SU-DHL-6 (cell line): ENCODE results near the gene SLC7A9.

Source experiments
- H2AFZ ChIP-seq: fragments of 200-600 bp; sonication (generic); 2 replicates; pipeline ENCODE4 v1.6.1; 2014; ENCODE audit warnings: low read depth, mild to moderate bottlenecking, moderate library complexity, mixed read lengths, antibody characterized with exemption, low read length; ENCODE audit not compliant: severe bottlenecking
- H3F3A ChIP-seq: fragments of 200-600 bp; shearing (Covaris generic); 2 replicates; pipeline ENCODE4 v1.6.0; 2016; ENCODE audit warnings: antibody characterized with exemption, mild to moderate bottlenecking; ENCODE audit not compliant: insufficient read depth
- H3K27ac ChIP-seq: fragments of 200-600 bp; sonication (generic); 2 replicates; pipeline ENCODE4 v1.5.1; 2016; ENCODE audit warnings: low read depth, mild to moderate bottlenecking, low read length, moderate library complexity, mixed read lengths
- H3K27me3 ChIP-seq: fragments of 200-600 bp; sonication (generic), shearing (Covaris generic); 2 replicates; pipeline ENCODE4 v1.6.0; 2014; ENCODE audit warnings: mild to moderate bottlenecking, low read length
- H3K36me3 ChIP-seq: fragments of 200-600 bp; sonication (generic); 2 replicates; pipeline ENCODE4 v1.6.1; 2014; ENCODE audit warnings: mild to moderate bottlenecking, low read length, mixed read lengths
- H3K4me2 ChIP-seq: fragments of 300-600, 200-600 bp; shearing (Covaris generic), sonication (generic); 2 replicates; pipeline ENCODE4 v1.6.0; 2014; ENCODE audit warnings: low read length, low read depth, mild to moderate bottlenecking; ENCODE audit not compliant: poor library complexity, severe bottlenecking
- H3K4me3 ChIP-seq: fragments of 200-600 bp; sonication (generic); 2 replicates; pipeline ENCODE4 v1.5.1; 2014; ENCODE audit warnings: antibody characterized with exemption, low read length, mild to moderate bottlenecking, mixed read lengths; ENCODE audit not compliant: insufficient read depth, poor library complexity, severe bottlenecking
- H3K79me2 ChIP-seq: fragments of 200-600 bp; sonication (generic); 2 replicates; pipeline ENCODE4 v1.6.1; 2014; ENCODE audit warnings: mild to moderate bottlenecking, low read length, moderate library complexity; ENCODE audit not compliant: insufficient read depth
- H3K9ac ChIP-seq: fragments of 200-600 bp; sonication (generic); 2 replicates; pipeline ENCODE4 v1.7.0; 2014; ENCODE audit warnings: mild to moderate bottlenecking, low read length
- H3K9me2 ChIP-seq: fragments of 200-600 bp; sonication (generic); replicated peaks from 2 replicates; pipeline ENCODE4 v1.6.1; 2014; ENCODE audit warnings: low read length; ENCODE audit not compliant: insufficient read depth
- H3K9me3 ChIP-seq: fragments of 200-600 bp; sonication (generic); 2 replicates; pipeline ENCODE4 v1.6.1; 2014; ENCODE audit warnings: low read length, mixed read lengths; ENCODE audit not compliant: insufficient read depth
- H4K20me1 ChIP-seq: fragments of 200-600 bp; sonication (generic); 2 replicates; pipeline ENCODE4 v1.6.1; 2014; ENCODE audit warnings: low read depth, mild to moderate bottlenecking, antibody characterized with exemption, low read length, moderate library complexity, mixed read lengths
- EZH2phosphoT487 ChIP-seq: fragments of 200-600 bp; sonication (generic), shearing (Covaris generic); conservative IDR thresholded peaks from 2 replicates; pipeline ENCODE4 v1.6.1; 2018; ENCODE audit warnings: mild to moderate bottlenecking, antibody characterized with exemption, low read length, moderate library complexity, mixed read lengths
- TF ChIP-seq, protein P1 (sequence below): fragments of 200-600 bp; sonication (generic); IDR thresholded peaks from one replicate; pipeline ENCODE4 v1.5.1; 2017; ENCODE audit warnings: antibody characterized with exemption, mild to moderate bottlenecking, low read length, moderate library complexity; ENCODE audit not compliant: insufficient read depth, poor library complexity, severe bottlenecking

SLC7A9 gene

GRCh38 chr19:32916969-32917615 lies 47.5 kb upstream of the SLC7A9 start:
- no peak overlapping the region for H3K4me2 ChIP-seq
- no peak overlapping the region for H3K9ac ChIP-seq
- no peak overlapping the region for H2AFZ ChIP-seq
- H3K79me2 ChIP-seq, result no peaks in the 10 kb centered on the region
- no peak overlapping the region for H3K27ac ChIP-seq
- no peaks in the 10 kb centered on the region for H3K9me3 ChIP-seq
- H3F3A ChIP-seq, result no peaks in the 10 kb centered on the region
- no peaks in the 10 kb centered on the region for H3K36me3 ChIP-seq
- H4K20me1 ChIP-seq, result no peaks in the 10 kb centered on the region
- H3K27me3 ChIP-seq, result no peaks in the 10 kb centered on the region
- H3K4me3 ChIP-seq, result no peak overlapping the region
- TF ChIP-seq, protein P1, sequence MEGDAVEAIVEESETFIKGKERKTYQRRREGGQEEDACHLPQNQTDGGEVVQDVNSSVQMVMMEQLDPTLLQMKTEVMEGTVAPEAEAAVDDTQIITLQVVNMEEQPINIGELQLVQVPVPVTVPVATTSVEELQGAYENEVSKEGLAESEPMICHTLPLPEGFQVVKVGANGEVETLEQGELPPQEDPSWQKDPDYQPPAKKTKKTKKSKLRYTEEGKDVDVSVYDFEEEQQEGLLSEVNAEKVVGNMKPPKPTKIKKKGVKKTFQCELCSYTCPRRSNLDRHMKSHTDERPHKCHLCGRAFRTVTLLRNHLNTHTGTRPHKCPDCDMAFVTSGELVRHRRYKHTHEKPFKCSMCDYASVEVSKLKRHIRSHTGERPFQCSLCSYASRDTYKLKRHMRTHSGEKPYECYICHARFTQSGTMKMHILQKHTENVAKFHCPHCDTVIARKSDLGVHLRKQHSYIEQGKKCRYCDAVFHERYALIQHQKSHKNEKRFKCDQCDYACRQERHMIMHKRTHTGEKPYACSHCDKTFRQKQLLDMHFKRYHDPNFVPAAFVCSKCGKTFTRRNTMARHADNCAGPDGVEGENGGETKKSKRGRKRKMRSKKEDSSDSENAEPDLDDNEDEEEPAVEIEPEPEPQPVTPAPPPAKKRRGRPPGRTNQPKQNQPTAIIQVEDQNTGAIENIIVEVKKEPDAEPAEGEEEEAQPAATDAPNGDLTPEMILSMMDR, result no peak
- no peak for TF ChIP-seq EZH2phosphoT487
- no peaks in the 10 kb centered on the region for H3K9me2 ChIP-seq

GRCh38 chr19:32914879-32915660 lies 45.5 kb upstream of the SLC7A9 start:
- Histone ChIP-seq H3K4me3 (no peak overlapping the region), H3K79me2 (no peaks in the 10 kb centered on the region), H3F3A (no peaks in the 10 kb centered on the region), H3K27me3 (no peaks in the 10 kb centered on the region), H3K36me3 (no peaks in the 10 kb centered on the region), H2AFZ (no peak overlapping the region), H3K27ac (no peak overlapping the region), H4K20me1 (no peaks in the 10 kb centered on the region), H3K4me2 (no peak overlapping the region), H3K9me3 (no peaks in the 10 kb centered on the region), H3K9ac (no peak overlapping the region), H3K9me2 (no peaks in the 10 kb centered on the region)
- TF ChIP-seq, protein P1, result no peak
- TF ChIP-seq EZH2phosphoT487, result no peak

DNA sequence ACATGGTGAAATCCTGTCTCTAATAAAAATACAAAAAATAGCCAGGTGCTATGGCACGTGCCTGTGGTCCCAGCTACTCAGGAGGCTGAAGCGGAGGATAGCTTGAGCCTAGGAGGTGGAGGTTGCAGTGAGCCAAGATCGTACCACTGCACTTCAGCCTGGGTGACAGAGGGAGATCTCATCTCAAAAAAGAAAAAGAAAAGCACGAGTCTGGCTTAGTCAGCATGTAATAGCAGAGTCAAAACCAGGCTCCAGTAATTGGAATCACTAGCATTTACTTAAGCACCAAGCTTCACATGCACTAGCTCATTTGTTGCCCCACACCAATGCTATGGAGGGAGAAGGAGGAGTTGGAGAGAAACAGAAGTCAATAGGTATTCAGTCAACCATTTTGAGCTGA lies 41.9 kb upstream of the SLC7A9 start:
- H3K79me2 ChIP-seq, result no peaks in the 10 kb centered on the region
- H3K27ac ChIP-seq, result no peak overlapping the region
- no peaks in the 10 kb centered on the region for H3K9me2 ChIP-seq
- H3K36me3 ChIP-seq, result no peaks in the 10 kb centered on the region
- H3K9me3 ChIP-seq, result no peaks in the 10 kb centered on the region
- no peak overlapping the region for H2AFZ ChIP-seq
- no peaks in the 10 kb centered on the region for H3F3A ChIP-seq
- H3K4me2 ChIP-seq, result no peak overlapping the region
- no peaks in the 10 kb centered on the region for H3K27me3 ChIP-seq
- no peaks in the 10 kb centered on the region for H4K20me1 ChIP-seq
- TF ChIP-seq, protein P1, result no peak
- no peak for TF ChIP-seq EZH2phosphoT487
- H3K9ac ChIP-seq, result no peak overlapping the region
- H3K4me3 ChIP-seq, result no peak overlapping the region
